ENCODE measurements around the gene KLHL40. TPM values are rescaled to one million over a fixed set of nuclear protein-coding genes. Genes with fewer than 3 reads are reported as not detected.

The KLHL40 gene
- total RNA-seq, 1 donor from 2014 or later, result not detected

GRCh38 chr3:42739401-42740158 lies 54.2 kb downstream of the KLHL40 start:
- DNase-seq (ENCODE audit: low read depth in 2 of 2), result no peak

GRCh38 chr3:42741796-42742195 lies 56.5 kb downstream of the KLHL40 start:
- no peak for DNase-seq (ENCODE audit: low read depth in 2 of 2)

Other genes with a start within 250 kb of the KLHL40 start
- 0.38 TPM in 1 of 2 replicates, not detected in the other for gene VIPR1, start 182.9 kb upstream of the KLHL40 start, total RNA-seq
- gene SEC22C, start 103.6 kb upstream of the KLHL40 start, total RNA-seq, result 82.0 and 89.5 TPM in 2 replicates
- gene SS18L2, start 94.7 kb upstream of the KLHL40 start, total RNA-seq, result 23.8 and 33.9 TPM in 2 replicates
- gene NKTR, start 84.9 kb upstream of the KLHL40 start, total RNA-seq, result 36.3 and 42.7 TPM in 2 replicates
- 12.2 and 20.0 TPM in 2 replicates for gene ZBTB47, start 31.8 kb upstream of the KLHL40 start, total RNA-seq
- gene HHATL, start 17.3 kb downstream of the KLHL40 start, total RNA-seq, result not detected in 2 replicates
- 0.13 and 0.25 TPM in 2 replicates for gene CCDC13, start 87.7 kb downstream of the KLHL40 start, total RNA-seq
- 77.5 and 102 TPM in 2 replicates for gene HIGD1A, start 119.0 kb downstream of the KLHL40 start, total RNA-seq
- gene ACKR2, start 123.9 kb downstream of the KLHL40 start, total RNA-seq, result 3.5 and 23.5 TPM in 2 replicates
- gene CYP8B1, start 190.3 kb downstream of the KLHL40 start, total RNA-seq, result not detected in 2 replicates
- 1.0 and 2.4 TPM in 2 replicates for gene ZNF662, start 220.6 kb downstream of the KLHL40 start, total RNA-seq